ENCODE results near the gene TNKS2. TPM values are rescaled to one million over a fixed set of nuclear protein-coding genes. Genes with fewer than 3 reads are reported as not detected.

The TNKS2 gene
- total and polyA plus RNA-seq, 2 of the 13 experiments (the other 11 are each of a cell fraction or from before 2014, with no cell fraction given) = 15.2 to 19.4 TPM

GRCh38 chr10:91761721-91762120 is 36.5 kb upstream of the TNKS2 start (continued):
- TF ChIP-seq HINFP (CRISPR knock-in tag; IDR thresholded peaks at IDR 0.05; ENCODE audit: low read depth) (no peak), E2F5 (CRISPR knock-in tag; conservative IDR thresholded peaks at IDR 0.05) (no peak)

- WGBS (ENCODE audit: low lambda C conversion rate) = 90% methylated on average over 1 of the region's 1 CpG
- Histone ChIP-seq H3K4me1 (ENCODE audit: insufficient read depth, low read length) (no peaks in the 10 kb centered on the region), H3K36me3 (replicated peaks in 1 of 2; ENCODE audit: control insufficient read depth in 1 of 2, insufficient read depth in 2 of 2, low read length in 2 of 2) (no peaks in the 10 kb centered on the region), H4K20me1 (ENCODE audit: insufficient read depth, low read length) (no peaks in the 10 kb centered on the region), H3K27ac (ENCODE audit: extremely low read length, insufficient read depth, low read length) (no peak overlapping the region), H3K4me3 (replicated peaks in 1 of 3; ENCODE audit: insufficient read depth in 1 of 3, low read depth in 2 of 3, low read length in 3 of 3) (no peak overlapping the region), H3K27me3 (ENCODE audit: control insufficient read depth in 1 of 2, insufficient read depth in 2 of 2, low read length in 2 of 2) (no peaks in the 10 kb centered on the region), H3K9ac (ENCODE audit: insufficient read depth, low read depth, low read length) (no peak overlapping the region), H3K4me2 (ENCODE audit: low read depth, low read length) (no peak overlapping the region), H2AFZ (ENCODE audit: low read length) (no peak overlapping the region), H3K9me3 (ENCODE audit: low read length) (no peaks in the 10 kb centered on the region), H3K79me2 (ENCODE audit: insufficient read depth, low read length) (no peaks in the 10 kb centered on the region)
- no peak for DNase-seq (ENCODE audit: low spot score)
- FAIRE-seq = no peak
- no peak for ATAC-seq
- POLR2A ChIA-PET = no interaction called here
- in situ Hi-C loops (cut with HindIII; ENCODE audit: extremely low pct_ligation_motif_present, low pct_unique_long_range_greater_than_20kb) = no loop called here
- CTCF ChIA-PET (ENCODE audit: low intra/inter-chr PET ratio, low total read pairs) = no interaction called here
- no TSS peak for BruUV-seq (replicated peaks)
- intact Hi-C loops (cut with micrococcal nuclease; ENCODE audit: unreplicated experiment) = loop anchor here (10.0 kb wide), 1 partner anchor 672 kb away; no protein-coding TSS in a partner anchor
- TF ChIP-seq ZNF407 (CRISPR knock-in tag; IDR thresholded peaks at IDR 0.05; ENCODE audit: not compliant biosample characterization) = no peak
- no peak for TF ChIP-seq ZNF496 (CRISPR knock-in tag; IDR thresholded peaks at IDR 0.05; ENCODE audit: insufficient replicate concordance)
- TF ChIP-seq ZNF558 (CRISPR knock-in tag; IDR thresholded peaks at IDR 0.05; ENCODE audit: borderline replicate concordance) = no peak
- no peak for TF ChIP-seq YEATS2 (CRISPR knock-in tag; IDR thresholded peaks at IDR 0.05; ENCODE audit: borderline replicate concordance)
- TF ChIP-seq ZBTB21 (CRISPR knock-in tag; IDR thresholded peaks at IDR 0.05) = no peak
- no peak for TF ChIP-seq ZMAT3 (CRISPR knock-in tag; conservative IDR thresholded peaks at IDR 0.05)
- no peak for TF ChIP-seq ARID2 (CRISPR knock-in tag; IDR thresholded peaks at IDR 0.05; ENCODE audit: borderline replicate concordance)
- TF ChIP-seq ZNF563 (CRISPR knock-in tag; IDR thresholded peaks at IDR 0.05) = no peak
These were observed 35.3 kb upstream of the TNKS2 start for GRCh38 chr10:91762878-91763277.
